ENCODE data around the gene FKBP1C. TPM values are rescaled to one million over a fixed set of nuclear protein-coding genes. Genes with fewer than 3 reads are reported as not detected.

Gene FKBP1C
- polyA plus RNA-seq, 1 donor from 2014 or later = 0.54 TPM

GRCh38 chr6:63245909-63246308, 34.6 kb downstream of the FKBP1C start:
- no peak overlapping the region for H2AFZ ChIP-seq (ENCODE audit: low read depth, low read length)
- H3K9me3 ChIP-seq (ENCODE audit: low read length) = no peaks in the 10 kb centered on the region
- H3K27me3 ChIP-seq (ENCODE audit: insufficient read depth, low read depth, low read length) = no peaks in the 10 kb centered on the region
- H3K9ac ChIP-seq (ENCODE audit: low read length) = no peak overlapping the region
- H4K20me1 ChIP-seq (ENCODE audit: insufficient read depth) = no peaks in the 10 kb centered on the region
- no peak overlapping the region for H3K4me2 ChIP-seq (ENCODE audit: low read length)
- no peaks in the 10 kb centered on the region for H3K9me2 ChIP-seq (ENCODE audit: insufficient read depth, low read length)
- no peaks in the 10 kb centered on the region for H3F3A ChIP-seq (ENCODE audit: insufficient read depth, low read length, poor library complexity, severe bottlenecking)
- no peak overlapping the region for H3K4me3 ChIP-seq (ENCODE audit: low read length)
- TF ChIP-seq SMC3 (conservative IDR thresholded peaks at IDR 0.05; ENCODE audit: poor library complexity) = no peak
- TF ChIP-seq RAD21 (conservative IDR thresholded peaks at IDR 0.05) = no peak
- no peak for TF ChIP-seq CTCF (IDR thresholded peaks at IDR 0.05; ENCODE audit: poor library complexity, severe bottlenecking)
- TF ChIP-seq POLR2AphosphoS5 (IDR thresholded peaks at IDR 0.05) = no peak
- no peak for TF ChIP-seq EP300 (conservative IDR thresholded peaks at IDR 0.05; ENCODE audit: poor library complexity, severe bottlenecking)
- TF ChIP-seq EZH2 (IDR thresholded peaks at IDR 0.05; ENCODE audit: borderline replicate concordance, insufficient read depth, low read length, poor library complexity, severe bottlenecking) = no peak
- no peak for TF ChIP-seq REST (IDR thresholded peaks at IDR 0.05; ENCODE audit: borderline replicate concordance)
- no peak for TF ChIP-seq MXI1 (conservative IDR thresholded peaks at IDR 0.05; ENCODE audit: poor library complexity, severe bottlenecking)
- no peak for TF ChIP-seq TAF1 (IDR thresholded peaks at IDR 0.05; ENCODE audit: low read depth)
- no peaks in the 10 kb centered on the region for H3K36me3 ChIP-seq (ENCODE audit: insufficient read depth, low read length)
- no peak overlapping the region for H3K27ac ChIP-seq (ENCODE audit: low read length)
- no peaks in the 10 kb centered on the region for H3K79me2 ChIP-seq (replicated peaks; ENCODE audit: insufficient read depth, low read length)

- no peak overlapping the region for H3K9ac ChIP-seq (ENCODE audit: low read length)
- no peaks in the 10 kb centered on the region for H3K79me2 ChIP-seq (replicated peaks; ENCODE audit: insufficient read depth, low read length)
- no peaks in the 10 kb centered on the region for H3K9me3 ChIP-seq (ENCODE audit: low read length)
- no peaks in the 10 kb centered on the region for H3K27me3 ChIP-seq (ENCODE audit: insufficient read depth, low read depth, low read length)
- H4K20me1 ChIP-seq (ENCODE audit: insufficient read depth) = no peaks in the 10 kb centered on the region
- no peaks in the 10 kb centered on the region for H3K36me3 ChIP-seq (ENCODE audit: insufficient read depth, low read length)
- no peak overlapping the region for H3K4me2 ChIP-seq (ENCODE audit: low read length)
- TF ChIP-seq SMC3 (conservative IDR thresholded peaks at IDR 0.05; ENCODE audit: poor library complexity) (no peak), MXI1 (conservative IDR thresholded peaks at IDR 0.05; ENCODE audit: poor library complexity, severe bottlenecking) (no peak), RAD21 (conservative IDR thresholded peaks at IDR 0.05) (no peak), REST (IDR thresholded peaks at IDR 0.05; ENCODE audit: borderline replicate concordance) (no peak), POLR2AphosphoS5 (IDR thresholded peaks at IDR 0.05) (no peak), CTCF (IDR thresholded peaks at IDR 0.05; ENCODE audit: poor library complexity, severe bottlenecking) (no peak), TAF1 (IDR thresholded peaks at IDR 0.05; ENCODE audit: low read depth) (no peak), EP300 (conservative IDR thresholded peaks at IDR 0.05; ENCODE audit: poor library complexity, severe bottlenecking) (no peak), EZH2 (IDR thresholded peaks at IDR 0.05; ENCODE audit: borderline replicate concordance, insufficient read depth, low read length, poor library complexity, severe bottlenecking) (no peak)
- H2AFZ ChIP-seq (ENCODE audit: low read depth, low read length) = no peak overlapping the region
- no peaks in the 10 kb centered on the region for H3K9me2 ChIP-seq (ENCODE audit: insufficient read depth, low read length)
- H3K27ac ChIP-seq (ENCODE audit: low read length) = no peak overlapping the region
- H3F3A ChIP-seq (ENCODE audit: insufficient read depth, low read length, poor library complexity, severe bottlenecking) = no peaks in the 10 kb centered on the region
- H3K4me3 ChIP-seq (ENCODE audit: low read length) = no peak overlapping the region
These were observed 35.3 kb downstream of the FKBP1C start for GRCh38 chr6:63246581-63246980.
